ENCODE results near the gene CYP1B1. TPM values are rescaled to one million over a fixed set of nuclear protein-coding genes. Genes with fewer than 3 reads are reported as not detected.

CYP1B1 gene
- polyA plus RNA-seq, 1 donor (not counting 4 experiments of a cell fraction or from before 2014, with no cell fraction given), result 1.6 TPM

- H3K9ac ChIP-seq (ENCODE audit: control insufficient read depth, extremely low read depth, insufficient read depth, low read length), result no peak overlapping the region
- no peaks in the 10 kb centered on the region for H3K9me3 ChIP-seq (ENCODE audit: control insufficient read depth, low read depth, low read length)
- H3K4me1 ChIP-seq (ENCODE audit: control insufficient read depth, extremely low read depth, insufficient read depth, low read length), result no peaks in the 10 kb centered on the region
- no peaks in the 10 kb centered on the region for H3K79me2 ChIP-seq (ENCODE audit: control insufficient read depth, insufficient read depth, low read length)
- no peaks in the 10 kb centered on the region for H3K27me3 ChIP-seq (ENCODE audit: control insufficient read depth, extremely low read depth, insufficient read depth, low read length)
- FAIRE-seq (no peak), DNase-seq (ENCODE audit: low read depth, low spot score) (no peak)
- H3K36me3 ChIP-seq (ENCODE audit: control insufficient read depth in 2 of 2, extremely low read depth in 1 of 2, insufficient read depth in 2 of 2, low read length in 2 of 2), result no peaks in the 10 kb centered on the region
- no peaks in the 10 kb centered on the region for H3K9me1 ChIP-seq (ENCODE audit: control insufficient read depth, extremely low read depth, insufficient read depth, low read length)
- TF ChIP-seq, protein P1, sequence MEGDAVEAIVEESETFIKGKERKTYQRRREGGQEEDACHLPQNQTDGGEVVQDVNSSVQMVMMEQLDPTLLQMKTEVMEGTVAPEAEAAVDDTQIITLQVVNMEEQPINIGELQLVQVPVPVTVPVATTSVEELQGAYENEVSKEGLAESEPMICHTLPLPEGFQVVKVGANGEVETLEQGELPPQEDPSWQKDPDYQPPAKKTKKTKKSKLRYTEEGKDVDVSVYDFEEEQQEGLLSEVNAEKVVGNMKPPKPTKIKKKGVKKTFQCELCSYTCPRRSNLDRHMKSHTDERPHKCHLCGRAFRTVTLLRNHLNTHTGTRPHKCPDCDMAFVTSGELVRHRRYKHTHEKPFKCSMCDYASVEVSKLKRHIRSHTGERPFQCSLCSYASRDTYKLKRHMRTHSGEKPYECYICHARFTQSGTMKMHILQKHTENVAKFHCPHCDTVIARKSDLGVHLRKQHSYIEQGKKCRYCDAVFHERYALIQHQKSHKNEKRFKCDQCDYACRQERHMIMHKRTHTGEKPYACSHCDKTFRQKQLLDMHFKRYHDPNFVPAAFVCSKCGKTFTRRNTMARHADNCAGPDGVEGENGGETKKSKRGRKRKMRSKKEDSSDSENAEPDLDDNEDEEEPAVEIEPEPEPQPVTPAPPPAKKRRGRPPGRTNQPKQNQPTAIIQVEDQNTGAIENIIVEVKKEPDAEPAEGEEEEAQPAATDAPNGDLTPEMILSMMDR (optimal IDR thresholded peaks at IDR 0.05 in 1 of 3, IDR thresholded peaks at IDR 0.05 in 1 of 3, conservative IDR thresholded peaks at IDR 0.05 in 1 of 3; ENCODE audit: extremely low read depth in 1 of 3, insufficient read depth in 2 of 3, low read length in 3 of 3), result no peak
- no peak for TF ChIP-seq EZH2 (IDR thresholded peaks at IDR 0.05; ENCODE audit: low read length)
- H3K27ac ChIP-seq (ENCODE audit: control insufficient read depth, insufficient read depth, low read length), result no peak overlapping the region
- dilution Hi-C loops (cut with MboI; ENCODE audit: extremely low pct_ligation_motif_present, low sequenced_read_pairs), result no loop called here
- no peaks in the 10 kb centered on the region for H4K20me1 ChIP-seq (ENCODE audit: control insufficient read depth, extremely low read depth, insufficient read depth, low read length)
- no peak overlapping the region for H2AFZ ChIP-seq (ENCODE audit: control insufficient read depth, low read length)
- no peak overlapping the region for H3K4me2 ChIP-seq (ENCODE audit: control insufficient read depth, extremely low read depth, insufficient read depth, low read depth, low read length)
- H3K4me3 ChIP-seq (ENCODE audit: control insufficient read depth in 2 of 3, extremely low read depth in 1 of 3, insufficient read depth in 2 of 3, low read depth in 1 of 3, low read length in 3 of 3), result no peak overlapping the region
These were observed 10.3 kb downstream of the CYP1B1 start for GRCh38 chr2:38065502-38066135.

DNA sequence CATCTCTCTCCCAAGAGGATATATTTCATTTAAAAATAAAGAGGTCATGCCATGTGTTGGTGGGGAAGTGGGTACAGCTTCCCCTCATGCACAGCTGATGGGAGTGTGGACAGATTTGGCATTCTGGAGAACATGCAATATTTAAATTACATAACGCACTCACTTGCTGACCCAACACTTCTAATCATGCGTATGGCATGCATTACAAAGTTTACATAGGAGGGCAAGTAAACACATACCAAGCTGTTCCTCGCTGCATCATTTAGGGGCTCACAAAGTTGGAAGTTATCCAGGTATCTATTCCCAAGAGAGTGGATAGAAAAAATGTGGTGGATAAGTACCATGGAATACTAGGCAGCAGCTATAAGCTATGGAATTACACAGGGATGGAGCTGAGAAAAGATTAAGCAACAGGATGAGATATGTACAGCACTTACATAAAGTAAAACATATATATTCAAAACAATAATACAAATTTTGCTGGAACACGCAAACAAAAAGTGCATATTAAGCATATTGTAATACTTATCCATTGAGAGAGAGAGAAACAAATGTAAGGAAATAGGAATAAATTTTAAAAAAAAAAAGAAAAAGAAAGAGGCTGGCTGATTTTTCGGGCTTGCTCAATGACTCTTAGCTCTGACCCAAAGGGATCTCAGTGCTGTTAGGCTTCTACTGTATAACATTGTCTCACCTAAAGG lies 11.0 kb downstream of the CYP1B1 start:
- Histone ChIP-seq H3K9me1 (ENCODE audit: control insufficient read depth, extremely low read depth, insufficient read depth, low read length) (no peaks in the 10 kb centered on the region), H3K4me3 (ENCODE audit: control insufficient read depth in 2 of 3, extremely low read depth in 1 of 3, insufficient read depth in 2 of 3, low read depth in 1 of 3, low read length in 3 of 3) (no peak overlapping the region), H3K27me3 (ENCODE audit: control insufficient read depth, extremely low read depth, insufficient read depth, low read length) (no peaks in the 10 kb centered on the region), H3K27ac (ENCODE audit: control insufficient read depth, insufficient read depth, low read length) (no peak overlapping the region), H3K9me3 (ENCODE audit: control insufficient read depth, low read depth, low read length) (no peaks in the 10 kb centered on the region), H2AFZ (ENCODE audit: control insufficient read depth, low read length) (no peak overlapping the region), H3K9ac (ENCODE audit: control insufficient read depth, extremely low read depth, insufficient read depth, low read length) (no peak overlapping the region), H3K36me3 (ENCODE audit: control insufficient read depth in 2 of 2, extremely low read depth in 1 of 2, insufficient read depth in 2 of 2, low read length in 2 of 2) (no peaks in the 10 kb centered on the region), H3K79me2 (ENCODE audit: control insufficient read depth, insufficient read depth, low read length) (no peaks in the 10 kb centered on the region), H3K4me1 (ENCODE audit: control insufficient read depth, extremely low read depth, insufficient read depth, low read length) (no peaks in the 10 kb centered on the region), H4K20me1 (ENCODE audit: control insufficient read depth, extremely low read depth, insufficient read depth, low read length) (no peaks in the 10 kb centered on the region), H3K4me2 (ENCODE audit: control insufficient read depth, extremely low read depth, insufficient read depth, low read depth, low read length) (no peak overlapping the region)
- dilution Hi-C loops (cut with MboI; ENCODE audit: extremely low pct_ligation_motif_present, low sequenced_read_pairs), result no loop called here
- no peak for FAIRE-seq
- DNase-seq (ENCODE audit: low read depth, low spot score), result no peak
- no peak for TF ChIP-seq EZH2 (IDR thresholded peaks at IDR 0.05; ENCODE audit: low read length)
- TF ChIP-seq, protein P1 (optimal IDR thresholded peaks at IDR 0.05 in 1 of 3, IDR thresholded peaks at IDR 0.05 in 1 of 3, conservative IDR thresholded peaks at IDR 0.05 in 1 of 3; ENCODE audit: extremely low read depth in 1 of 3, insufficient read depth in 2 of 3, low read length in 3 of 3), result no peak
